Endothelial cell of hepatic sinusoid (primary cell): Measurements from ENCODE around the gene TYMP.

Source experiments
- in situ Hi-C: cut with HindIII; loops from 2 replicates; pipeline ENCODE4 v1.10.0; 2017; ENCODE audit warnings: low sequenced_read_pairs

The TYMP gene

DNA sequence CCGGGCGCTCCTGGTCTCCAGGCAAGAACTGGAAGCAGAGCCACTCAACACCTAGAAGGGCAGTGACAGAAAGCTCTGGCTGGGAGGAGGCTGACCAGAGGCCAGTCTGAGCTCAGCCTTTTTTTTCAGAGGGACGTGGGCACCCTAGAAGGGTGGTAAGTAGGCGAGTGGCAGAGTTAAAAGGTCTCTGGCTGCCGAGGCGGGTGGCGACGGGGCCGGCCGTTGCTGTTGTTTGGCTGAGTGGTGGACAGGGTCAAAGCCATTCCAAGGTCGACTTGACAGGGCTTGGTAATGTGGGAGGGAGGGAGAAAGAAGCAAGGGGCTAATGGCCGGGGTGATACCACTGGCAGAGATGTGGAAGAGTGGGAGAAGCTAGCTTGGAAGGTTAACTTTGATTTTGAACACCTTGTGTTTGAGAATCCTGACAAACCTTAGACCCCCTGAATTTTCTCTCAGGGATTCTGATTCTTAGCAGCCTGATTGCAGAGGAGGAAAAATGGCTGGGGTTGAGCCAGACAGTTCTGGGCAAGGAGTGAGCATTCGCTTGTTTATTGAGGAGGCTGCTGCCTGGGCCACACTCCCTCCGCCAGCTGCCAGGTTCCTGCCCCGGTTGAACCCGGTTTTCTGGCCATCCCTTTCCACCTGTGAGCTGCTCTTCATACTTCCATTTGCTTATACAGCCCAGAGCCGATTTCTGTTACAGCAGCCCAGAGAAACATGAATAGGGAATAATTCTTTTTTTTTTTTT, 33.8 kb upstream of the TYMP start:
- in situ Hi-C loops: no loop called here

DNA sequence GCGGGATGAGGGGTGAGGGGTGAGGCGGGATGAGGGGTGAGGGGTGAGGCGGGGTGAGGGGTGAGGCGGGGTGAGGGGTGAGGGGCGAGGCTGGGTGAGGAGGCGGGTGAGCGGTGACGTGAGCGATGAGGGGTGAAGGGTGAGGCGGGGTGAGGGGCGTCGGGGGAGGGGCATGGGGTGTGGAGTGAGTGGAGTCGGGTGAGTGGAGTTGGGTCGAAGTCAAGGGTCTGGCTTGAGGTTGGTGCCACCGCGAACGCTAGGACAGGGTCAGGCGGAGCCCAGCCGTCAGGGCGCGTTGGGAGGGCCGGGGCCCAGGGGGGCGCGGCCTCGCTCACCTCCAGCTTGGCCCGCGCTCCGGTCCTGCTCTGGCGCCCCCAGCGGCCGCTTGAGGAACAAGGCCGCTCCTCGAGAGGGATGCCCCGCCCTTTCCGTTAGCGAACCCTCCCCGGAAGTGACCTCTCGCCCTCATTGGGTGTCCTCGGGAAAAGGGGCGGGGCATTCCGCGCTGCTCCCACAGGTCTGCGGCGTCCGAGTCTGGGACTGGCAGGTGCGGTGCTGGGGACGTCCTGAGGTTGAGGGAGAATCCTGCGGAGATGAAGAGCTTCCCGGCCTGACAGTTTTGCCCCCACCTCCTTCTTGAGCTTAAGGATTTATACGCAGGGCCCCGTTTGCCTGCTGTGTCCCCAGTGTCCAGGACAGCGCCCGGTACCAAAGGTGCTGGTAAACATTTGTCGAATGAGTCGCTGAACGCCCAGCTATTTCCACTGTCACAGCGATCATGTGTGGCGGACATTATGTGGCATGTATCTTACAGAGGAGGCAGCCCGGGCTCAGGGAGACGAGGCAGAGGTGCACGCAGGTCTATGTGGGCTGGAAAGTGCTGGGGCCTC, 33.0 kb upstream of the TYMP start, which contains the start of gene SYCE3:
Gene SYCE3, minus strand, starts transcription at position 397 of the 890 bp plus-strand sequence. CDS start 6,514 bp downstream, outside the sequence.
- in situ Hi-C loops: no loop called here

DNA sequence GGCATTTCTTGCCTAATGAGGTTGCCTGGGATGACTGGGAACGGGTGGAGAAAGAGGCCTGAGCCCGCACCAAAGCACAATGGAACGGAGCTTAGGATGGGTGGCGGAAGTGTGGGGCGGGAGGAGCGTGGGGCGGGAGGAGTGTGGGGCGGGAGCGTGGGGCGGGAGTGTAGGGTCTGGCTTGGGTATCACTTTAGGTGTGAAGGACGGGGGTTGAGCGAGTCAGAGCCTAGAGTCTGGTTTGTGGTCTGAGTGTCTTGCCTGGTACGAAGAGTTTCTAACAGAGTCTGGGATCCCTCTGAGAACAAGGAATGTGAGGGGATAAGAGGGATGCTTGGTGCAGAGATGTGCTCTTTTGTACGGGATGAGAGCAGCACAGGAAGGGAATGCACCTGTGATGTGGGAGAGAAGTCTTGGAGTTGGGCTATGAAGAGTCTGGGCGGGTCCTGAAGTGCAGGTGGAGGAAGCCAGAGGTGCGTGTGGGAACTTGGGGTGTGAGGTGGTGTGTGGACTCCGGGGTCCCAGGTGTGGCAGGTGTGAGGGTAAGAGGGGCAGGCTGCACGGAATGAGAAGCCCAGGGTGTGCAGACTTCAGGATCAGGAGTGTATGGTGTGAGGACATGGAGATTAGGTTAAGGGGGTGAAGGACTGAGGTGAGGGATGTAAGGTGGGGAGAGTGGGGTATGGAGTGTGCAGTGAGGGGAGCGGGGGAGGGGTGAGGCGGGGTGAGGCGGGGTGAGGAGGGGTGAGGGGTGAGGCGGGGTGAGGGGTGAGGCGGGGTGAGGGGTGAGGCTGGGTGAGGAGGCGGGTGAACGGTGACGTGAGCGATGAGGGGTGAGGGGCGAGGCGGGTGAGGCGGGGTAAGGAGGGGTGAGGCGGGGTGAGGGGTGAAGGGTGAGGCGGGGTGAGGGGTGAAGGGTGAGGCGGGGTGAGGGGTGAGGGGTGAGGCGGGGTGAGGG, 31.9 kb upstream of the TYMP start:
- in situ Hi-C loops: no loop called here

- in situ Hi-C loops: no loop called here
Measured at GRCh38 chr22:50560034-50560433, 30.2 kb upstream of the TYMP start.

- in situ Hi-C loops: no loop called here
Measured at GRCh38 chr22:50556703-50557102, 26.9 kb upstream of the TYMP start.

DNA sequence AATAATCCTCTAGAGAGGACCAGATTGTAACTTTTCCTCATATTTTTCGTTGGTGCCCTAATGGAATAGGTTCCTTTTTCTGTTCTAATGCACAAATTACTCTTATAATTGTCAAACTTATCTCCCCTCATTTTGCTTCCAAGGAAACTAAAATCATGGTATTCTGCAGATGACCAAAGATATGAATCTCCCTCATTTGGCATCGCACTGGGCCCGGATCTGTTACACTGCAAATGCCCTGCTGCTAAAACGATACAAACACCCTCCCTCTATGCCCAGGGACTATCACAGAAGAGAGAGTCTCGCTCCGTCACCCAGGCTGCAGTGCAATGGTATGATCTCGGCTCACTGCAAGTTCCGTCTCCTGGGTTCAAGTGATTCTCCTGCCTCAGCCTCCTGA, 23.5 kb upstream of the TYMP start:
- in situ Hi-C loops: no loop called here

- in situ Hi-C loops: no loop called here
Measured at GRCh38 chr22:50551160-50551752, 21.4 kb upstream of the TYMP start.

GRCh38 chr22:50550395-50550794, 20.6 kb upstream of the TYMP start:
- in situ Hi-C loops: no loop called here

DNA sequence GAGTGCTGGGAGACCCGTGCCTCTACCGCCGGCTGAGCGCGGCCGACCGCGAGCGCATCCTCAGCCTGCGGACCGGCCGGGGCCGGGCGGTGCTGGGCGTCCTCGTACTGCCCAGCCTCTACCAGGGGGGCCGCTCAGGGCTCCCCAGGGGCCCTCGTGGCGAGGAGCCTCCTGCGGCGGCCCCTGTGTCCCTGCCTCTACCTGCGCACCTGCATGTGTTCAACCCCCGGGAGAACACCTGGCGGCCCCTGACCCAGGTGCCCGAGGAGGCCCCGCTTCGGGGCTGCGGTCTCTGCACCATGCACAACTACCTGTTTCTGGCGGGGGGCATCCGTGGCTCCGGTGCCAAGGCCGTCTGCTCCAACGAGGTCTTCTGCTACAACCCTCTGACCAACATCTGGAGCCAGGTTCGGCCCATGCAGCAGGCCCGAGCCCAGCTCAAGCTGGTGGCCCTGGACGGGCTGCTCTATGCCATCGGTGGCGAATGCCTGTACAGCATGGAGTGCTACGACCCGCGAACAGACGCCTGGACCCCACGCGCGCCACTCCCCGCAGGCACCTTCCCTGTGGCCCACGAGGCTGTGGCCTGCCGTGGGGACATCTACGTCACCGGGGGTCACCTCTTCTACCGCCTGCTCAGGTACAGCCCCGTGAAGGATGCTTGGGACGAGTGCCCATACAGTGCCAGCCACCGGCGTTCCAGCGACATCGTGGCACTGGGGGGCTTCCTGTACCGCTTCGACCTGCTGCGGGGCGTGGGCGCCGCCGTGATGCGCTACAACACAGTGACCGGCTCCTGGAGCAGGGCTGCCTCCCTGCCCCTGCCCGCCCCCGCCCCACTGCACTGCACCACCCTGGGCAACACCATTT, 19.3 kb upstream of the TYMP start:
- in situ Hi-C loops: no loop called here

- in situ Hi-C loops: no loop called here
Measured at GRCh38 chr22:50548040-50548920, 18.5 kb upstream of the TYMP start.

DNA sequence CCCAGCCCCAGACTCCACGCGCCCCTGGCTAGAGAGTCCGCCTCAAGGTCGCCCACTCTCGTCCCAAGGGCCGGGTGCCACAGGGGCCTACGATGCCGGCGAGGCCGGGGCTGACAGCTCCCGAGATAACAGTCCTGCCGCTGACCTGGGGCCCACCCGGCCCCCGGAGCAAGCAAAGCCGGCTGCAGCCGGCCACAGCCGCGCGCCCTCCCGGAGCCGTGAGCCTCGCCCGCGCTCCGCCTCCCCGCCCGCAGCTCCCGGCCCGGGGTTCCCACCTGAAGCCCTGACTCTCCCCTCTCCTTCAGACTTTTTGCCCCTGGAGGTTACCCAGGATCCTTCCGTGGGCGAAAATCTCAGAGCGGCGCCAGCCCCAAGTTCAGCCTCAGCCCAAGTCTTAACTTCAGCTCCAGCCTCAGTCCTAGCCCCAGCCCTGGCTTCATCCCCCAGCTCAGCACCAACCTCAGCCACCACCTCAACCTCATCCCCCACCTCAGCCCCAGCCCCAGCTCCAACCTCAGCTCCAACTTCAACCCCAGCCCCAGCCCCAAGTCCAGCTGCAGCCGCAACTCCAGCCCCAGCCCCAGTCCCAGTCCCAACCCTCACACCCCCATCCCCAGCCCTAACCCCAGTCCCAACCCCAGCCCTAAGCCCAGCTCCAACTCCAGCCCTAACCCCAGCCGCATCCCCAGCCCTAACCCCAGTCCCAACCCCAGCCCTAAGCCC, 17.6 kb upstream of the TYMP start:
- in situ Hi-C loops: no loop called here

- in situ Hi-C loops: no loop called here
Measured at GRCh38 chr22:50546326-50547262, 16.8 kb upstream of the TYMP start.

DNA sequence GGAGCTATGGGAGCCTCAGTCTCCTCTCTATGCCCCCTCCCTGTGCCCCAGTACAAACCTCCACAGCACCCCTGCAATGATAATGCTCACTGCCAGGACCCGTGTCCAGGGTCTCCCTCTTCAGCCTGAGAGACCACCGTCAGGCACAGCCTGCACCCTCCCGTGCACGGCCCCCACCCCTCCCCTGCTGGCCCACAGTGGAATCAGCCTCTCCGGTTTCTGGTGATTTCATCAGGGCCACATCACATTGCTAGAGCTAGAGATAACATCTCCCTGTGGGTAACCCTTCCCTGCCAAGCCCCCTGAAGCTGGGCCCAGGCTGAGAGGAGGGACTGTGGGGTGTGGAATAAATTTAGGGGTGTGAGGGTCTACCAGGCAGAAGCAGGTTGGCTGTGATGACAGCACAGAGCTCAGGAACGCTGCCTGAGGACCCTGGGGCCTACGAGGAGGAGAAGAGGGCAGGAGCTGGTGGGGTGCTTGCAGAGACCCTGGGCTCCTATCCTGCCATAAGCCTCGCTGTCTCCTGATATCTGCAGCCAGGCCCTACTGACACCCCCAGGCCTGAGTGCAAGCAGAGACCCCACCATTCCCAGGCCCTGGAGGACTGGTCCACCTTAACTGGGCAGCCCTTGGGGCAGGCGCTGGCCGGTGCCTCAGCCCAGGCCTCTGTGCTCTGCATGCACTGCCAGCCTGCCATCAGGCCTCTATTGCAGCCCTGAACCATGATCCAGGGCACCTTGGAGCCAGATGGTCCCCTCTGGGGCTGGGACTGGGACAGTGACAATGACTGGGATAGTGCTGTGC, 15.9 kb upstream of the TYMP start, which contains the start of gene KLHDC7B:
Gene KLHDC7B, plus strand, starts transcription at position 378 of the 804 bp plus-strand sequence. Its CDS starts 345 bp downstream, at position 723.
- in situ Hi-C loops: no loop called here

DNA sequence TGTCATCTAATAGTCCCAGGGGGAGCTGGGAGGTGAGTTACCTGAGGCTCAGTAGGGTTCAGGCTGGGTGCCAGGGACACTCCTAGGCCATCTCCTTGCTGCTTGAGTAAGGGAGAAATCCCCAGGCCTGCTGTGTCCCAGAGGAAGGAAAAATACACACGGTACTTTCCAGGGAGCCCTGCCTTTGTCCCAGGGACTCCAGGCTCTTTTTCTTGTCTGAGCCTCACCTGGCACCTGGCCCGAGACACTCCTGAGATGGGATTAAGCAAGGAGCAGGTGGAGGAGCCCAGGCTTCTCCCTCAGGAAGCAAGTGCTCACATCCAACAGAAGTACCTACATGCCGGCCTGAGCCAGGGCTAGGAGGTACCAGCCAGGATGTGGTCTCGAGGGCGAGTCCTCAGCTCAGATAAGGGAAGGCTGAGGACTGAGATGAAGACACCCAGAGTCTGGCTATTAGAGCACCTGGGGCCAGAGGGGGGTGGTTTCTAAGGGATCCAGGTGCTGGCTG, 15.0 kb upstream of the TYMP start:
- in situ Hi-C loops: no loop called here

DNA sequence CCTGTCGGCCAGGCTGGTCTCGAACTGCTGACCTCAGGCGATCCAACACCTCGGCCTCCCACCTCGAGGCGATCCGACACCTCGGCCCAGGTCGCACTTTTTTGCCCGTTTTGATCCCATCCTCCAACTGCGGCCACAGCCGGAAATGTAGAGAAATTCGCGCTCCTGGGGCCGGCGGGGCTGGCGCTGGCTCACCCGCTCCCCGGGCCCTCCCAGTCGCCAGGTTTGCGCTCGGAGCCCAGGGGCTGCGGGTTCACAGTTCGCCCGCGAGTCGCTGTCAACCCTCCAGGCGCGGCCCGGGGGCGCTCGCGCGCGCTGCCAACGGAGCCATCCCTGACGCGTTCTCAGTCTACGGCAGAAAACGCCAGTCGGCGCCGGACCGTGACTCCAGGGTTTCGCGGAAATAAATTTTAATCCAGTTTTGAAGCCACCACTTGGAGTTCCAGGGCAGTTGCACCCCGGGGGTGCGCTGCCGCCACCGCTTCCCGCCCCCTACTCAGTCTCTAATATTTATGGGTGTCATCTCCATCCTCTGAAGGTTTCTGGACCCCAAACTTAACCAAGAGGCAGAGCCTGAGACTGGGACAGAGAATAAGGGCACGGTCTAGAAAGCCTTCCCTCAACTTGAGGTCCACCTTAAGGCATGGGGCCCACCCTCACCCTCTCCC, 14.4 kb upstream of the TYMP start:
- in situ Hi-C loops: no loop called here
